PFSK-1 (cell line): ENCODE results near the gene ANTXR1.

Experiments
- FOXP2 ChIP-seq: optimal IDR thresholded peaks from 2 replicates; pipeline ENCODE3; 2011; ENCODE audit warnings: borderline replicate concordance, control low read depth, inconsistent platforms; ENCODE audit not compliant: insufficient read depth; ENCODE audit errors: extremely low read length, extremely low read depth
- POLR2AphosphoS5 ChIP-seq: IDR thresholded peaks from 2 replicates; pipeline ENCODE4 v1.6.1; 2012; ENCODE audit warnings: low read depth, mild to moderate bottlenecking, control low read depth, low read length, moderate library complexity
- REST ChIP-seq, 2 experiments: IDR thresholded peaks; 2 replicates each; pipeline versions ENCODE4 v1.6.1 to v1.8.0; 2011 to 2012; ENCODE audit warnings: low read depth in 2 of 2, low read length in 2 of 2, control low read depth in 1 of 2, inconsistent platforms in 1 of 2, mild to moderate bottlenecking in 1 of 2, moderate library complexity in 1 of 2; ENCODE audit not compliant: insufficient read depth in 1 of 2
- SIN3A ChIP-seq: IDR thresholded peaks from 2 replicates; pipeline ENCODE4 v1.6.1; 2012; ENCODE audit warnings: mild to moderate bottlenecking, low read length, moderate library complexity, borderline replicate concordance; ENCODE audit not compliant: insufficient read depth
- TAF1 ChIP-seq: IDR thresholded peaks from 2 replicates; pipeline ENCODE4 v1.6.1; 2012; ENCODE audit warnings: low read length, control low read depth, borderline replicate concordance; ENCODE audit not compliant: insufficient read depth

Gene ANTXR1

GRCh38 chr2:69170661-69171060, 157.7 kb downstream of the ANTXR1 start:
- TF ChIP-seq SIN3A (no peak), FOXP2 (no peak), REST (IDR thresholded peaks at IDR 0.05; ENCODE audit: insufficient read depth in 1 of 2, low read depth in 2 of 2, low read length in 2 of 2) (no peak), TAF1 (no peak), POLR2AphosphoS5 (no peak)

- TF ChIP-seq TAF1 = no peak
- no peak for TF ChIP-seq POLR2AphosphoS5
- no peak for TF ChIP-seq SIN3A
- no peak for TF ChIP-seq REST (IDR thresholded peaks at IDR 0.05; ENCODE audit: insufficient read depth in 1 of 2, low read depth in 2 of 2, low read length in 2 of 2)
These were observed 158.3 kb downstream of the ANTXR1 start for GRCh38 chr2:69171116-69171896.

- TF ChIP-seq POLR2AphosphoS5 (no peak), REST (IDR thresholded peaks at IDR 0.05; ENCODE audit: insufficient read depth in 1 of 2, low read depth in 2 of 2, low read length in 2 of 2) (no peak), TAF1 (no peak), SIN3A (no peak), FOXP2 (no peak)
These were observed 159.0 kb downstream of the ANTXR1 start for GRCh38 chr2:69171897-69172525.

GRCh38 chr2:69173706-69174105, 160.7 kb downstream of the ANTXR1 start:
- TF ChIP-seq SIN3A = no peak
- TF ChIP-seq TAF1 = no peak
- no peak for TF ChIP-seq FOXP2
- no peak for TF ChIP-seq POLR2AphosphoS5
- TF ChIP-seq REST (IDR thresholded peaks at IDR 0.05; ENCODE audit: insufficient read depth in 1 of 2, low read depth in 2 of 2, low read length in 2 of 2) = no peak
